Endothelial cell (in vitro differentiated cells): ENCODE results near the gene IL1B. TPM values are rescaled to one million over a fixed set of nuclear protein-coding genes. Genes with fewer than 3 reads are reported as not detected.

Experiments
- DNase-seq: peaks from one replicate; pipeline ENCODE4 v3.0.0; 2021; ENCODE audit warnings: low spot score
- H3K27ac Mint-ChIP-seq: one replicate; pipeline ENCODE4 v1.8.0; 2021; ENCODE audit warnings: mixed read lengths, inconsistent platforms; ENCODE audit not compliant: unreplicated experiment
- H3K27me3 Mint-ChIP-seq: one replicate; pipeline ENCODE4 v1.8.0; 2021; ENCODE audit warnings: mild to moderate bottlenecking, moderate library complexity, mixed read lengths, inconsistent platforms; ENCODE audit not compliant: unreplicated experiment
- H3K36me3 Mint-ChIP-seq: one replicate; pipeline ENCODE4 v1.8.0; 2021; ENCODE audit warnings: mild to moderate bottlenecking, low read depth, mixed read lengths, inconsistent platforms; ENCODE audit not compliant: unreplicated experiment
- H3K4me1 Mint-ChIP-seq: one replicate; pipeline ENCODE4 v1.8.0; 2021; ENCODE audit warnings: mild to moderate bottlenecking, mixed read lengths, inconsistent platforms; ENCODE audit not compliant: unreplicated experiment
- H3K4me3 Mint-ChIP-seq: one replicate; pipeline ENCODE4 v1.8.0; 2021; ENCODE audit warnings: mild to moderate bottlenecking, mixed read lengths, inconsistent platforms; ENCODE audit not compliant: unreplicated experiment
- H3K9me3 Mint-ChIP-seq: one replicate; pipeline ENCODE4 v1.8.0; 2021; ENCODE audit warnings: mixed read lengths, inconsistent platforms; ENCODE audit not compliant: unreplicated experiment
- total RNA-seq: library from RNA; stranded (reverse); fragmentation: NEBNext Ultra II Directional; extraction: Animal tissue kit (Norgen Biotek cat#: 25700); gene quantifications from one replicate; pipeline ENCODE4 v1.2.1, GENCODE V29; 2021; ENCODE audit not compliant: unreplicated experiment
- TF ChIP-seq, protein P1 (sequence below): fragments of 200-600 bp; sonication (generic); IDR thresholded peaks from one replicate; pipeline ENCODE4 v1.5.0; 2021; ENCODE audit warnings: antibody characterized with exemption; ENCODE audit not compliant: unreplicated experiment

IL1B gene
- total RNA-seq, 1 donor from 2014 or later, result not detected

DNA sequence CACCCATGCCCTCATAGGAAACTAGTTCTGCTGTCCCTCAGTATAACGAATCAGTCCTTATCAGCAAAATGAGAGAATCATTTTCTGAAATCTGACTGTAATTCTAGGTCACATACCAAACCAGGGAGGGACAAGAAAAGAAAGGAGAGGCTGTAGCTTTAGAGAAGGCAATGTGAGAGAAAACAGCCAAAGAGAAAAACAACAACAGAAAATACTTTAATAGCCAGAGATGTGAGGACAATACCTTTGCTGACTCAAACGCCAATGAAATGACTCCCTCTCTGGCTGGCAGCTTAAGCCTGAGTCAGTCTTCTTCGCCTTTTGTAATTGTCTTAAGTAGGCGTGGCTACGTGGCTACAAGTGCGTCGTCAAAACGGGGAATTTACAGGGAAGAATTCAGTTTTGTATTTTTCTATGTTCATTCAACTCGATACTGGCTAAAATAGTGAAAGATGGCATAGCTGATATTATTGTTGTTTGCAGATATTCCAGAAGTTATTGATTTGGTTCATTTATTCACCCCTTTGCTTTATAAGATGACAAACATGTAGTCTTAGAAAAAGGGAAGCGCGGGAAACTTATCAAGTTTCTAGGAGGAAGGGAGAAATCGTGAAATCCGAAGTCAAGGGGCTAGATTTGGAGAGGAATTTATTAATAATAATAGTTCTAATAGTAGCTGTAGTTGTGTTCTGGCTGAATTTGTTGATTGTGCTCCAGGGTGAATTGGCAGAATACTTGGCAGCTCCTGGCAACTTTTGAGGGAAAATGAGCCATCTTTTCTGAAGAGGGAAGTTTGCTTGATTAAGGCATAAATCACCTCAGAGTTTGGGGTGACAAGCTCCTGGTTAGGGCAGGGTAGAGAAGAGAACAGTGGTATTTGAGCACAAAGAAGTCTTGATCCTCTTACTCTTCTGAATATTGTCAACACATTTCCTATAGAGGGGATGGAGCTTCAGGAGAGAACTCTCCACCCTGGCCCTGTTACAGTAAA lies 52.1 kb downstream of the IL1B start, which contains the start of gene IL1A:
Gene IL1A, minus strand, starts transcription at position 295 of the 991 bp plus-strand sequence. CDS start 723 bp downstream, outside the sequence.
- no peaks in the 10 kb centered on the region for H3K9me3 Mint-ChIP-seq
- H3K4me3 Mint-ChIP-seq, result no peak within 1 kb of the TSS
- TF ChIP-seq, protein P1, sequence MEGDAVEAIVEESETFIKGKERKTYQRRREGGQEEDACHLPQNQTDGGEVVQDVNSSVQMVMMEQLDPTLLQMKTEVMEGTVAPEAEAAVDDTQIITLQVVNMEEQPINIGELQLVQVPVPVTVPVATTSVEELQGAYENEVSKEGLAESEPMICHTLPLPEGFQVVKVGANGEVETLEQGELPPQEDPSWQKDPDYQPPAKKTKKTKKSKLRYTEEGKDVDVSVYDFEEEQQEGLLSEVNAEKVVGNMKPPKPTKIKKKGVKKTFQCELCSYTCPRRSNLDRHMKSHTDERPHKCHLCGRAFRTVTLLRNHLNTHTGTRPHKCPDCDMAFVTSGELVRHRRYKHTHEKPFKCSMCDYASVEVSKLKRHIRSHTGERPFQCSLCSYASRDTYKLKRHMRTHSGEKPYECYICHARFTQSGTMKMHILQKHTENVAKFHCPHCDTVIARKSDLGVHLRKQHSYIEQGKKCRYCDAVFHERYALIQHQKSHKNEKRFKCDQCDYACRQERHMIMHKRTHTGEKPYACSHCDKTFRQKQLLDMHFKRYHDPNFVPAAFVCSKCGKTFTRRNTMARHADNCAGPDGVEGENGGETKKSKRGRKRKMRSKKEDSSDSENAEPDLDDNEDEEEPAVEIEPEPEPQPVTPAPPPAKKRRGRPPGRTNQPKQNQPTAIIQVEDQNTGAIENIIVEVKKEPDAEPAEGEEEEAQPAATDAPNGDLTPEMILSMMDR, result no peak
- DNase-seq, result no peak
- H3K4me1 Mint-ChIP-seq, result peaks cover 17% of the 10 kb centered on the region
- H3K27me3 Mint-ChIP-seq, result peaks cover 2% of the 10 kb centered on the region
- H3K36me3 Mint-ChIP-seq, result no peaks in the 10 kb centered on the region
- H3K27ac Mint-ChIP-seq, result no peak within 1 kb of the TSS

DNA sequence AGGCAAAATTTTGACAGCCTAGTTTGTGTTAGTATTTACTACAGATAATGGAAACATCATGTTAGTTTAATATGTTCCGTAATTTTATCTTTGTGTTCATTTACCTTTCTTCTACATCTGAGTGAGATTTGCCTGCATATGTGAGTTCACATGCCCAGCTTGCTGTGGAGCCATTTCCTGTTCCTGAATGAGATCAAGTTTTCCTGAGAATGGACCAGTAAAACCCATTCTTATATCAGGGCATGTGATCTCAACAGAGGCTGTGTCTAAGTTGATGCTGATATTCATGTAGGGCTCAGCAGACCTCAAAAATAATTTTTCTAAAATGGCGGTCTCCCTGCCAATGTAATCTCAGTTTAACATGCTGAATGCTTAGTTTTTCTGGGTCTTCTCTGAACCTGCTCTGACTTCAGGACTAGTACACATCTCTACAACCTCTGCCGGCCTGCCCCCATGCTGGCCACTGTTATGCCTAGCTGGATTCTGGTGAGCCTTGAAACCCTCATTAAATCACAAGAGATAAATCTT lies 53.3 kb downstream of the IL1B start:
- H3K36me3 Mint-ChIP-seq, result no peaks in the 10 kb centered on the region
- H3K9me3 Mint-ChIP-seq, result no peaks in the 10 kb centered on the region
- TF ChIP-seq, protein P1, result no peak
- peaks cover 17% of the 10 kb centered on the region for H3K4me1 Mint-ChIP-seq
- H3K27me3 Mint-ChIP-seq, result peaks cover 2% of the 10 kb centered on the region
- DNase-seq, result no peak
- no peak overlapping the region for H3K4me3 Mint-ChIP-seq
- no peak overlapping the region for H3K27ac Mint-ChIP-seq

DNA sequence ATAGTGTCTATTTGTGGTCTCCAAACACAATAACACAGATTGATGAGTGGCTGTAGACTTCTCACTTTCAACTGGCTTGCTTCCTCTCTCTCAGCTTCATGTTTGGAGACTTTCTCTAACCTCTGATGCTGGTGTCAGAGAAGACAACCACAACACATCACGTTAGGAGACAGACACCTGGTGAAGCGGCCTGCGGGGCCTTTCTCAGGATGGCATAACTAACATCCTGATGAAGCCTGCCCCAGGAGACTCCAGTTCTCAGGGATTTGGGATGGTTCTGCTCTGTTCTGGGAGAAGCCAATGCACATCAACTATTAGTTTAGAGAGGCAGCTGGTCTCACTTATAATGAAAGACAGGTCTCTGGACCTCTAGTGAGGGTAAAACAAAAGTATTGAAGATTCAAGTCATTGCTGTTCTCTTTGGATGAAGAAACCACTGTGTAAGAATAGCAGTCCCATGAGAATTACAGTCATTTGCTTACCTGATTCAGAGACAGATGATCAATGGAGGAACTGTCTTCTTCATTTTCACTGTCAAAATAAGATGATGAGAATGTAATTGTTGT lies 54.3 kb downstream of the IL1B start:
- Mint-ChIP-seq H3K9me3 (no peaks in the 10 kb centered on the region), H3K27ac (no peak overlapping the region), H3K4me1 (peaks cover 17% of the 10 kb centered on the region), H3K27me3 (peaks cover 2% of the 10 kb centered on the region), H3K4me3 (no peak overlapping the region), H3K36me3 (no peaks in the 10 kb centered on the region)
- TF ChIP-seq, protein P1, result no peak
- no peak for DNase-seq

Other genes starting within 250 kb of the IL1B start
- 255 TPM for gene SLC20A1, start 190.8 kb downstream of the IL1B start, total RNA-seq
- gene NT5DC4, start 115.8 kb downstream of the IL1B start, total RNA-seq, result not detected
- 5.5 TPM for gene CKAP2L, start 72.2 kb downstream of the IL1B start, total RNA-seq
- 0.26 TPM for gene IL1A, start 52.3 kb downstream of the IL1B start, total RNA-seq
- not detected for gene IL37, start 74.4 kb upstream of the IL1B start, total RNA-seq
- gene IL36G, start 141.2 kb upstream of the IL1B start, total RNA-seq, result not detected
- not detected for gene IL36A, start 168.7 kb upstream of the IL1B start, total RNA-seq
- not detected for gene IL36B, start 216.1 kb upstream of the IL1B start, total RNA-seq
- not detected for gene IL36RN, start 222.4 kb upstream of the IL1B start, total RNA-seq
- gene IL1F10, start 231.2 kb upstream of the IL1B start, total RNA-seq, result not detected